OCI-LY1 (cell line): ENCODE results near the gene TOMM20.
"Not testable (repeated sequence)": the region's sequence is repeated elsewhere in the genome, so short reads cannot be mapped to it uniquely, and the experiment has no call there.

Experiments used
- H2AFZ ChIP-seq: fragments of 200-600 bp; sonication (generic), shearing (Covaris generic); 2 replicates; pipeline ENCODE4 v1.6.0; 2014; ENCODE audit warnings: antibody characterized with exemption, mild to moderate bottlenecking, low read length
- H3F3A ChIP-seq: fragments of 200-600 bp; sonication (generic), shearing (Covaris generic); 2 replicates; pipeline ENCODE4 v1.6.0; 2014; ENCODE audit warnings: mild to moderate bottlenecking, antibody characterized with exemption, low read length, moderate library complexity; ENCODE audit not compliant: insufficient read depth
- H3K27ac ChIP-seq: fragments of 200-600 bp; sonication (generic); 2 replicates; pipeline ENCODE4 v1.5.1; 2014; ENCODE audit warnings: low read length, mixed run types, mild to moderate bottlenecking, low read depth; ENCODE audit not compliant: poor library complexity, severe bottlenecking
- H3K27me3 ChIP-seq: fragments of 200-600 bp; sonication (generic); 2 replicates; pipeline ENCODE4 v1.6.0; 2014; ENCODE audit warnings: antibody characterized with exemption, mild to moderate bottlenecking, low read length, moderate library complexity; ENCODE audit not compliant: insufficient read depth
- H3K36me3 ChIP-seq: fragments of 200-600 bp; sonication (generic); 2 replicates; pipeline ENCODE4 v1.6.1; 2014; ENCODE audit warnings: mild to moderate bottlenecking, antibody characterized with exemption, low read length, moderate library complexity, mixed read lengths; ENCODE audit not compliant: insufficient read depth
- H3K4me1 ChIP-seq: fragments of 200-600 bp; sonication (generic); 2 replicates; pipeline ENCODE4 v1.5.1; 2014; ENCODE audit warnings: mild to moderate bottlenecking, low read length, moderate library complexity; ENCODE audit not compliant: insufficient read depth, severe bottlenecking
- H3K4me2 ChIP-seq: fragments of 200-600 bp; sonication (generic), shearing (Covaris generic); 2 replicates; pipeline ENCODE4 v1.6.1; 2014; ENCODE audit warnings: low read length
- H3K4me3 ChIP-seq: fragments of 200-600 bp; sonication (generic); 2 replicates; pipeline ENCODE4 v1.5.1; 2014; ENCODE audit warnings: low read length, low read depth, mild to moderate bottlenecking, mixed read lengths; ENCODE audit not compliant: poor library complexity, severe bottlenecking
- H3K79me2 ChIP-seq: fragments of 200-600 bp; shearing (Covaris generic); 2 replicates; pipeline ENCODE4 v1.6.1; 2016; ENCODE audit warnings: mixed run types, low read length, mixed read lengths; ENCODE audit not compliant: insufficient read depth
- H3K9ac ChIP-seq: fragments of 200-600 bp; sonication (generic), shearing (Covaris generic); 2 replicates; pipeline ENCODE4 v1.6.1; 2014; ENCODE audit warnings: mild to moderate bottlenecking, low read length, mixed read lengths
- H3K9me2 ChIP-seq: fragments of 200-600 bp; sonication (generic), shearing (Covaris generic); 2 replicates; pipeline ENCODE4 v1.6.1; 2014; ENCODE audit warnings: low read depth, mild to moderate bottlenecking, low read length, mixed read lengths
- H3K9me3 ChIP-seq: fragments of 200-600 bp; shearing (Covaris generic); 2 replicates; pipeline ENCODE4 v1.6.1; 2014; ENCODE audit warnings: low read length, mixed read lengths
- H4K20me1 ChIP-seq: fragments of 200-600 bp; sonication (generic), shearing (Covaris generic); 2 replicates; pipeline ENCODE4 v1.6.0; 2016; ENCODE audit warnings: mild to moderate bottlenecking, low read length; ENCODE audit not compliant: insufficient read depth
- CTCF ChIP-seq: fragments of 200-600 bp; sonication (generic), shearing (Covaris generic); IDR thresholded peaks from 2 replicates; pipeline ENCODE4 v1.5.1; 2017; ENCODE audit warnings: mild to moderate bottlenecking, antibody characterized with exemption, low read length, moderate library complexity, mixed read lengths
- EZH2 ChIP-seq: fragments of 200-600 bp; sonication (generic), shearing (Covaris generic); IDR thresholded peaks from 2 replicates; pipeline ENCODE4 v1.8.0; 2017; ENCODE audit warnings: borderline replicate concordance, mixed run types, mild to moderate bottlenecking, antibody characterized with exemption, low read length, moderate library complexity, mixed read lengths

The TOMM20 gene

GRCh38 chr1:235098991-235099390 lies 29.6 kb downstream of the TOMM20 start:
- TF ChIP-seq CTCF, result no peak
- no peak for TF ChIP-seq EZH2

GRCh38 chr1:235098547-235098946 lies 30.1 kb downstream of the TOMM20 start:
- Histone ChIP-seq H3K9me2 (no peaks in the 10 kb centered on the region), H4K20me1 (no peaks in the 10 kb centered on the region), H3K4me1 (peaks cover 9% of the 10 kb centered on the region), H3K36me3 (no peaks in the 10 kb centered on the region), H2AFZ (no peak overlapping the region), H3K27ac (no peak overlapping the region), H3K9ac (no peak overlapping the region), H3K4me3 (no peak overlapping the region), H3K4me2 (no peak overlapping the region), H3K9me3 (no peaks in the 10 kb centered on the region), H3K27me3 (no peaks in the 10 kb centered on the region), H3K79me2 (no peaks in the 10 kb centered on the region), H3F3A (no peaks in the 10 kb centered on the region)
- no peak for TF ChIP-seq CTCF
- TF ChIP-seq EZH2, result no peak

More at GRCh38 chr1:235098991-235099390, 29.6 kb downstream of the TOMM20 start:
- Histone ChIP-seq H3K4me2 (no peak overlapping the region), H4K20me1 (no peaks in the 10 kb centered on the region), H3F3A (no peaks in the 10 kb centered on the region), H2AFZ (no peak overlapping the region), H3K4me3 (no peak overlapping the region), H3K27ac (no peak overlapping the region), H3K27me3 (no peaks in the 10 kb centered on the region), H3K4me1 (peaks cover 12% of the 10 kb centered on the region), H3K9me3 (no peaks in the 10 kb centered on the region), H3K9me2 (no peaks in the 10 kb centered on the region), H3K9ac (no peak overlapping the region), H3K36me3 (no peaks in the 10 kb centered on the region), H3K79me2 (no peaks in the 10 kb centered on the region)

GRCh38 chr1:235097501-235097900 lies 31.1 kb downstream of the TOMM20 start:
- H2AFZ ChIP-seq, H3K36me3 ChIP-seq, H3K79me2 ChIP-seq, H3K9me2 ChIP-seq, H3K4me1 ChIP-seq, H3K4me2 ChIP-seq, H3K9me3 ChIP-seq, H3K27ac ChIP-seq, H3K9ac ChIP-seq, H3F3A ChIP-seq, H4K20me1 ChIP-seq, H3K27me3 ChIP-seq, H3K4me3 ChIP-seq: not testable (repeated sequence)

- Histone ChIP-seq H3K79me2 (no peaks in the 10 kb centered on the region), H3K4me1 (peaks cover 9% of the 10 kb centered on the region), H3F3A (no peaks in the 10 kb centered on the region), H3K27me3 (no peaks in the 10 kb centered on the region; the same call in 1 of the 2 replicates), H3K9me3 (no peaks in the 10 kb centered on the region), H3K4me2 (no peak overlapping the region), H3K4me3 (no peak overlapping the region), H3K9ac (no peak overlapping the region), H4K20me1 (no peaks in the 10 kb centered on the region), H3K27ac (no peak overlapping the region), H2AFZ (no peak overlapping the region), H3K9me2 (no peaks in the 10 kb centered on the region), H3K36me3 (no peaks in the 10 kb centered on the region)
- TF ChIP-seq CTCF (no peak), EZH2 (no peak)
These were observed 32.6 kb downstream of the TOMM20 start for GRCh38 chr1:235095938-235096562.
